Adrenal gland (tissue), 12 donors: ENCODE results near the gene CA5A. TPM values are rescaled to one million over a fixed set of nuclear protein-coding genes. Genes with fewer than 3 reads are reported as not detected.

Experiments used
- DNase-seq, 7 donors: peaks; one replicate each; pipeline ENCODE4 v3.0.0-alpha.2; 2019 to 2020
- H3K27ac ChIP-seq, 5 donors: fragments of 200-600 bp; sonication (generic) in 4 of 5; 1 replicate in 3 of 5; 2 replicates in 2 of 5; pipeline versions ENCODE4 v1.5.1 to v1.8.0; 2016 to 2020; ENCODE audit warnings: mild to moderate bottlenecking in 1 of 5
- H3K27me3 ChIP-seq: fragments of 200-600 bp; 2 replicates; pipeline ENCODE4 v1.8.0; 2021
- H3K36me3 ChIP-seq, 2 donors: fragments of 200-600 bp; replicated peaks in 1 of 2; 1 replicate in 1 of 2; 2 replicates in 1 of 2; pipeline versions ENCODE4 v1.5.1 to v1.8.0; 2018 to 2022
- H3K4me1 ChIP-seq, 2 donors: fragments of 200-600 bp; replicated peaks in 1 of 2; 1 replicate in 1 of 2; 2 replicates in 1 of 2; pipeline versions ENCODE4 v1.5.1 to v1.8.0; 2018 to 2021
- H3K4me3 ChIP-seq, 4 donors: fragments of 200-600 bp; sonication (generic) in 3 of 4; one replicate each; pipeline ENCODE4 v1.5.1; 2016 to 2018
- H3K9me3 ChIP-seq, 3 donors: fragments of 200-600 bp; sonication (generic) in 1 of 3; replicated peaks in 1 of 3; 1 replicate in 2 of 3; 2 replicates in 1 of 3; pipeline versions ENCODE4 v1.5.1 to v1.8.0; 2016 to 2021
- POLR2A ChIP-seq, 2 donors: fragments of 450-650 bp; IDR thresholded peaks; one replicate each; pipeline ENCODE4 v1.6.1; 2017; ENCODE audit warnings: antibody characterized with exemption in 2 of 2, mild to moderate bottlenecking in 2 of 2, moderate library complexity in 1 of 2
- WGBS, 4 donors: extraction: QIAGEN DNeasy Blood & Tissue Kit in 2 of 4; methylation state at CpG; one replicate each; pipeline versions ENCODE4 v1.1.5 to v1.1.7; 2013 to 2017; 5-methylcytosine and 5-hydroxymethylcytosine counted together
- intact Hi-C, 2 donors: fragments of 100-400 bp; cut with DNase I; formaldehyde crosslinking; loops; one replicate each; pipeline versions ENCODE4 v1.14.1 to v1.15.0; 2022 to 2023
- polyA plus RNA-seq, 3 donors: library from polyadenylated mRNA; stranded (reverse); fragments of 200-250 nt in 2 of 3; fragments of 350-450 nt in 1 of 3; fragmentation: Illumina TruSeq in 1 of 3; extraction: RNeasy Lipid Tissue Mini Kit (QIAGEN cat#74804) in 1 of 3; gene quantifications; one replicate each; pipeline ENCODE4 v1.2.3, GENCODE V29; 2013 to 2014
- total RNA-seq, 9 donors: library from RNA; depleted of rRNA in 4 of 9; stranded (reverse); fragments of >200 nt in 4 of 9; fragments of 120-200 nt in 1 of 9; fragmentation: NEBNext Ultra II Directional in 1 of 9; extraction: Animal tissue kit (Norgen Biotek cat#: 25700) in 1 of 9; gene quantifications; one replicate each; pipeline versions ENCODE4 v1.1.0 to v1.2.4, GENCODE V29; 2013 to 2023
- TF ChIP-seq, protein P1 (sequence below), 6 experiments: fragments of 450-650 bp in 4 of 6; fragments of 200-600 bp in 2 of 6; sonication (generic) in 1 of 6; IDR thresholded peaks; 1 replicate in 5 of 6; 2 replicates in 1 of 6; pipeline versions ENCODE4 v1.5.1 to v1.8.0; 2016 to 2021; ENCODE audit warnings: antibody characterized with exemption in 6 of 6, mild to moderate bottlenecking in 2 of 6, moderate library complexity in 1 of 6
- donor health status: healthy with polysubstance abuse.
- donor health status: Bipolar disorder and iron deficiency.
- donor health status: DM: yes; HTN: yes; CAD: no.
- donor health status: DM: no; HTN: no; CAD: no.
- donor health status: DM: no; HTN: no; CAD: no.
- donor health status: DM: yes; HTN: yes; CAD: no.

CA5A gene
- total and polyA plus RNA-seq, 12 donors = 0.17 to 0.56 TPM; not detected in 10

DNA sequence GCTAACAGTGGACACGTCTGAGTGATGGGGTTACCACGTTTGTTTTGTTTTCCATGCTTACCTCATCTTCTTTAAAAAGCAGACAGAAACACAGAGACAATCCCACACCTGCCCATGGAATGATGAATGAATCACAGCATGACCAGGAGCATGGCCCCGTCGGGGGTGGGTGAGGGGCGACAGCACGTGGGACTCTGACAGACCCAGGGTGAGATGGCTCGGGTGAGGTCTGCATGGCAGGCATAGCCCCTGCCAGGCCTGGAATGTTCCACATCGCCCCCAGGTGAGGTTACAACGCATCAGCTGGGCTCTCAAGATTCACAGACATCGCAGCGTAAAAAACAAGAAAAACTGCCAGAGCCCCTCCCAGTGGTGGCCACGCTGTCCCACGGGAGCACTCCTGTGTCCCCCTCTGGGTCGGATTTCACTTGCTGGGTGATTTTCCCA is 85.2 kb downstream of the CA5A start:
- Histone ChIP-seq H3K9me3 (no peaks in the 10 kb centered on the region), H3K27ac (no peak overlapping the region), H3K4me3 (no peak overlapping the region), H3K36me3 (no peaks in the 10 kb centered on the region), H3K27me3 (no peaks in the 10 kb centered on the region), H3K4me1 (peaks cover 9 to 21% of the 10 kb centered on the region in 2 donors)
- DNase-seq = no peak
- TF ChIP-seq POLR2A (IDR thresholded peaks at IDR 0.05) = no peak
- TF ChIP-seq, protein P1, sequence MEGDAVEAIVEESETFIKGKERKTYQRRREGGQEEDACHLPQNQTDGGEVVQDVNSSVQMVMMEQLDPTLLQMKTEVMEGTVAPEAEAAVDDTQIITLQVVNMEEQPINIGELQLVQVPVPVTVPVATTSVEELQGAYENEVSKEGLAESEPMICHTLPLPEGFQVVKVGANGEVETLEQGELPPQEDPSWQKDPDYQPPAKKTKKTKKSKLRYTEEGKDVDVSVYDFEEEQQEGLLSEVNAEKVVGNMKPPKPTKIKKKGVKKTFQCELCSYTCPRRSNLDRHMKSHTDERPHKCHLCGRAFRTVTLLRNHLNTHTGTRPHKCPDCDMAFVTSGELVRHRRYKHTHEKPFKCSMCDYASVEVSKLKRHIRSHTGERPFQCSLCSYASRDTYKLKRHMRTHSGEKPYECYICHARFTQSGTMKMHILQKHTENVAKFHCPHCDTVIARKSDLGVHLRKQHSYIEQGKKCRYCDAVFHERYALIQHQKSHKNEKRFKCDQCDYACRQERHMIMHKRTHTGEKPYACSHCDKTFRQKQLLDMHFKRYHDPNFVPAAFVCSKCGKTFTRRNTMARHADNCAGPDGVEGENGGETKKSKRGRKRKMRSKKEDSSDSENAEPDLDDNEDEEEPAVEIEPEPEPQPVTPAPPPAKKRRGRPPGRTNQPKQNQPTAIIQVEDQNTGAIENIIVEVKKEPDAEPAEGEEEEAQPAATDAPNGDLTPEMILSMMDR (IDR thresholded peaks at IDR 0.05) = no peak
- intact Hi-C loops = loop anchor here in 1 of 2 donors (2.0 kb wide), 1 partner anchor 22 kb away; no protein-coding TSS in a partner anchor
- 61 to 78% (median 65%) methylated on average over 12 to 14 of the region's 14 CpGs for WGBS, 4 donors

DNA sequence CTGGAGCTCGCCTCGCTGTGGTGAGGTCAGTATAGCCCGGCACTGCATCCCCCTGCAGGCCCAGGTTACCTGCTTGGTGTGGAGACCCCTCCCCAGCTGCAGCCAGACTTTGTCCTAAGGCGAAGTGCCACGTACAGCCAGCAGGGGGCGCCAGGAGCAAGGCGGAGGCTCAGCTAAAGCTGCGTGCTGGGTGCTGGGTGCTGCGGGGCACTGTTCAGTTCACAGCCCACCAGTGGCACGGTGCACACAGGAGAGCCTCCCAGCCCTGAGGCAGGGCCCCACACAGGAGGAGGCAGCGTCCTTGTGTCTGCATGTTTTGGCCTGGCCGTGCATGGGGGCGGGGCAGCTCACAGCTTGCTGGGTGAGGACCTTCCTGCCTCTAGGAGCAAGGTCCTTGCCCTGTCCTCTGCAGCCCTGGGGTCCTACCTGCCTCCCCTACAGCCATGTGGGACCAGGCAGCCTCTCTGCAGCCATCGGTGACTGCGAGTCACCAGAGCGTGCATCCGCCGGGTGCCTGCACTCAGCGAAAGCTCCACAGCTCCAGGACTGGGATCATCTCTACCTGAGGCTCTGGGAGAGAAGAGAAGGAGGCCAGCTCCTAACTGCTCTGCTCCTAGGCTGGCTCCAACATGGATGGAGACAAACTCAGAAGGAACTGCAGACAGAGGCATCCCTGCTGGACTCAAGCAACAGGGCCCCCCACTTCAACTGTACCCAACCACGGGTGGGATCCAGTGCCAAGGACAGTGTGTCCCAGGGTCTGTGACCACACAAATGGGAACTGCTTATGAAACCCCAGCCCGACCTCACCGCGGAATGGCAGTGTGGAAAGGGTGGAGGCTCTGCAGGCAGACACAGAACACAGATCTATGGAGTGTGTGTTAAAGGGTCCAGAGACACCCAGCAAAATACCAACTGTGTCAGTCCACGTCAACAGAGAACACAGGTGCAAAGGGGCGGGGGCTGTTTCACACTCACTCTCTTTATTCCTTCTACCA is 86.0 kb downstream of the CA5A start:
- H3K4me1 ChIP-seq = peaks cover 9 to 21% of the 10 kb centered on the region in 2 donors
- no peak overlapping the region for H3K27ac ChIP-seq
- H3K4me3 ChIP-seq = no peak overlapping the region
- intact Hi-C loops = loop anchor here in 1 of 2 donors (2.0 kb wide), 1 partner anchor 22 kb away; no protein-coding TSS in a partner anchor
- H3K36me3 ChIP-seq = no peaks in the 10 kb centered on the region
- DNase-seq = peak; percentile 45 to 75 (median 63)
- H3K9me3 ChIP-seq = no peaks in the 10 kb centered on the region
- H3K27me3 ChIP-seq = no peaks in the 10 kb centered on the region
- TF ChIP-seq POLR2A (IDR thresholded peaks at IDR 0.05) = no peak
- TF ChIP-seq, protein P1 (IDR thresholded peaks at IDR 0.05) = peak; percentile 87 to 93 (median 89)
- 44 to 73% (median 48%) methylated on average over 11 to 25 of the region's 25 CpGs for WGBS, 4 donors

DNA sequence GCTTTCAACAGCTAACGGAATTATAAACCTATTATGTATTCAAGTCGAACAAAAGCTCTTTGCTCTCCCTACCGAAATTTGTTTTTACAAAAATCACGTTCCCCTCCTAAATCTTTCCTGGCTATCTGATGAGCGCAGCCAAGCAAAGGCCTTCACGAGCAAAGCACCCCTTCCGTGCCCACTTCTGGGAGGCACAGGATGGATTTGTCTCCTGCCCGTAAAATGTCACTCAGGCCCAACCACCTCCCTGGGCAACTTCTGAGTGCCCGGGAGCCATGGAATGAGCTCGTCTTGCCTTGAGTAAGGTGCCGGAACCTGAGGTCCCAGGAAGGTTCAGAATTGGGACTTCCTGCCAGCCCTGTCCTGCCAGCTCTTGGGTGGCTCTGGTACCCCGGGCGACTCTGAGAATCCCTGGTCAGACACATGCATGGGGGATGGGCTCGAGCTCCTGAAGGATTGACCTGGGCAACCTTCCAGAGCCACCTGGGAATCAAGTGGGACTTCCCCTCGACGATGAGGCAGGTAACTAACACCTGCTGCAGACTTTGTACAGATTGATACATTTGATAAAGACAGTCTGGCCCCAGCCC is 86.8 kb downstream of the CA5A start:
- TF ChIP-seq POLR2A (IDR thresholded peaks at IDR 0.05) = no peak
- TF ChIP-seq, protein P1 (IDR thresholded peaks at IDR 0.05) = no peak
- H3K27me3 ChIP-seq = no peaks in the 10 kb centered on the region
- intact Hi-C loops = loop anchor here in 1 of 2 donors (2.0 kb wide), 1 partner anchor 23 kb away; no protein-coding TSS in a partner anchor
- WGBS, 4 donors = 67 to 76% (median 76%) methylated on average over 9 to 16 of the region's 16 CpGs
- no peak overlapping the region for H3K27ac ChIP-seq
- no peak for DNase-seq
- H3K4me1 ChIP-seq = peaks cover 9 to 24% of the 10 kb centered on the region in 2 donors
- H3K36me3 ChIP-seq = no peaks in the 10 kb centered on the region
- no peaks in the 10 kb centered on the region for H3K9me3 ChIP-seq
- H3K4me3 ChIP-seq = no peak overlapping the region
